Prostate gland (tissue), 2 donors: ENCODE measurements around the gene DISP3.

Experiments used
- POLR2A ChIP-seq: fragments of 450-650 bp; IDR thresholded peaks from one replicate; pipeline ENCODE4 v1.6.1; 2016; ENCODE audit warnings: antibody characterized with exemption, mild to moderate bottlenecking
- POLR2AphosphoS5 ChIP-seq: sonication (generic); formaldehyde crosslinking; IDR thresholded peaks from one replicate; pipeline ENCODE4 v1.6.1; 2017; ENCODE audit warnings: antibody characterized with exemption
- TF ChIP-seq, protein P1 (sequence below), 4 experiments: fragments of 200-600 bp in 2 of 4; fragments of 450-650 bp in 2 of 4; sonication (generic) in 2 of 4; IDR thresholded peaks; 1 replicate in 3 of 4; 2 replicates in 1 of 4; pipeline ENCODE4 v1.5.1; 2016 to 2019; ENCODE audit warnings: antibody characterized with exemption in 4 of 4, mild to moderate bottlenecking in 2 of 4, moderate library complexity in 2 of 4

DNA sequence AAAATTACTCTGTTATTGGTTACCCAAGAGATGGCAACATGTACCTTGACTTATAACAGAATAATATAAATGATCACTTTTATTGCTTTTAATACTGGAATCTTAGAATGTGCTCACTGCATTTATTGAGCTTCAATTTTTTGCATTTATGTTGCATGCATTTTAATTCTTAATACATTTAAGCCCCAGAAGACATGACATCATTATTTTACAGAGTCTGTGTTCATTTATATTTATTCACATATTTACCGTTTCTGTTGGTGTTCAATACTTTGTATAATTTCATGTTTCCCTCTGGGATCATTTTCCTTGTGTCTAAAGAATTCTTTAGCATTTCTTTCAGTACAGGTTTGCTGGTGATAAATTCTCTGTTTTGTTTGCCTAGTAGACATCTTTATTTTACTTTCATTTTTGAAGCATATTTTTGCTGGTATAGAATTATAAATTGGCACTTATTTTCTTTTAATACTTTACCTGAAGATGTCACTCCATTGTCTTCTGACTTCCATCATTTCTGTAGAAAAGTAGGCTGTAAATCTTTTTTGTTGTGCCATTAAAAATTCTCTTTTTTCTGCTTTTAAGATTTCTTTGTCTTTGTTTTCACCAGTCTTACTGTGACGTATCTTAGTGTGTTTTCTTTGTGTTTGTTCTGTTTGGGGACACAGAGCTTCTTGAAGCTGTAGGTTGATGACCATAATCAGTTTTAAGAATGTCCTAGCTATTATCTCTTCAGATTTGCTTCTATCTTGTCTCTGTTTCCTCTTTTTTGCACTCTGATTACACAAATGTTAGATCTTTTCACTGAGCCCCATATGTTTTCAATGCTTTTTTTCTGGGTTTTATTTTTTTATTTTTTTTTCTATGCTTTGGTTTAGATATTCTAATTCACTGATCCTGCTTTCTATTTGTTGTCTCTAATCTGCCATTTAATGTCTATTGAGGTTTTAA lies 26.9 kb downstream of the DISP3 start:
- TF ChIP-seq POLR2AphosphoS5 (no peak), POLR2A (no peak)
- TF ChIP-seq, protein P1, sequence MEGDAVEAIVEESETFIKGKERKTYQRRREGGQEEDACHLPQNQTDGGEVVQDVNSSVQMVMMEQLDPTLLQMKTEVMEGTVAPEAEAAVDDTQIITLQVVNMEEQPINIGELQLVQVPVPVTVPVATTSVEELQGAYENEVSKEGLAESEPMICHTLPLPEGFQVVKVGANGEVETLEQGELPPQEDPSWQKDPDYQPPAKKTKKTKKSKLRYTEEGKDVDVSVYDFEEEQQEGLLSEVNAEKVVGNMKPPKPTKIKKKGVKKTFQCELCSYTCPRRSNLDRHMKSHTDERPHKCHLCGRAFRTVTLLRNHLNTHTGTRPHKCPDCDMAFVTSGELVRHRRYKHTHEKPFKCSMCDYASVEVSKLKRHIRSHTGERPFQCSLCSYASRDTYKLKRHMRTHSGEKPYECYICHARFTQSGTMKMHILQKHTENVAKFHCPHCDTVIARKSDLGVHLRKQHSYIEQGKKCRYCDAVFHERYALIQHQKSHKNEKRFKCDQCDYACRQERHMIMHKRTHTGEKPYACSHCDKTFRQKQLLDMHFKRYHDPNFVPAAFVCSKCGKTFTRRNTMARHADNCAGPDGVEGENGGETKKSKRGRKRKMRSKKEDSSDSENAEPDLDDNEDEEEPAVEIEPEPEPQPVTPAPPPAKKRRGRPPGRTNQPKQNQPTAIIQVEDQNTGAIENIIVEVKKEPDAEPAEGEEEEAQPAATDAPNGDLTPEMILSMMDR (IDR thresholded peaks at IDR 0.05), result no peak
